Choroid plexus epithelial cell (primary cell): Measurements from ENCODE around the gene CARD10.

Source experiments
- DNase-seq: peaks from one replicate; pipeline ENCODE4 v3.0.0-alpha.2; 2010; ENCODE audit warnings: low read depth
- H3K4me3 ChIP-seq: 2 replicates; pipeline ENCODE4 v1.5.1; 2011; ENCODE audit warnings: low read depth, mild to moderate bottlenecking, control low read depth, low read length, moderate library complexity
- TF ChIP-seq, protein P1 (sequence below): conservative IDR thresholded peaks from 2 replicates; pipeline ENCODE4 v1.5.1; 2011; ENCODE audit warnings: low read depth, mild to moderate bottlenecking, control low read depth, inconsistent platforms, low read length, moderate library complexity

CARD10 gene

GRCh38 chr22:37505989-37506388 is 13.2 kb downstream of the CARD10 start:
- H3K4me3 ChIP-seq, result no peak overlapping the region
- TF ChIP-seq, protein P1, sequence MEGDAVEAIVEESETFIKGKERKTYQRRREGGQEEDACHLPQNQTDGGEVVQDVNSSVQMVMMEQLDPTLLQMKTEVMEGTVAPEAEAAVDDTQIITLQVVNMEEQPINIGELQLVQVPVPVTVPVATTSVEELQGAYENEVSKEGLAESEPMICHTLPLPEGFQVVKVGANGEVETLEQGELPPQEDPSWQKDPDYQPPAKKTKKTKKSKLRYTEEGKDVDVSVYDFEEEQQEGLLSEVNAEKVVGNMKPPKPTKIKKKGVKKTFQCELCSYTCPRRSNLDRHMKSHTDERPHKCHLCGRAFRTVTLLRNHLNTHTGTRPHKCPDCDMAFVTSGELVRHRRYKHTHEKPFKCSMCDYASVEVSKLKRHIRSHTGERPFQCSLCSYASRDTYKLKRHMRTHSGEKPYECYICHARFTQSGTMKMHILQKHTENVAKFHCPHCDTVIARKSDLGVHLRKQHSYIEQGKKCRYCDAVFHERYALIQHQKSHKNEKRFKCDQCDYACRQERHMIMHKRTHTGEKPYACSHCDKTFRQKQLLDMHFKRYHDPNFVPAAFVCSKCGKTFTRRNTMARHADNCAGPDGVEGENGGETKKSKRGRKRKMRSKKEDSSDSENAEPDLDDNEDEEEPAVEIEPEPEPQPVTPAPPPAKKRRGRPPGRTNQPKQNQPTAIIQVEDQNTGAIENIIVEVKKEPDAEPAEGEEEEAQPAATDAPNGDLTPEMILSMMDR, result no peak
- no peak for DNase-seq

DNA sequence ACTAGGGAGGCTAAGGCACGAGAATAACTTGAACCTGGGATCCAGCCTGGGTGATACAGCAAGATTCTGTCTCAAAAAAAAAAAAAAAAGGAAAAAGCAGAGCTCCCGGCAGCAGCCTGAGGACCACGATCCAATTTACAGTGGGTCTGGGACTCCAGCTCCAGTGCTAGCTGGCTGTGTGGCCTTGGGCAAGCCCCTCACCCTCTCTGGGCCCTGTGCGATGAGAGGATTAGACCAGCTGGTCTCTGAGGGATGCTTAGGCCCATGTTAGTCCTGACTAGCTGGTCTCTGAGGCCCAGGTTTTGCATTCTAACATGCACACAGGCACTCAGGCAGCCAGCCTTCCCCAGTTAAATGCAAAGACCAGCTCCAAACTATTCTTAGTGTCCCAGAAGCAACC is 13.7 kb downstream of the CARD10 start:
- TF ChIP-seq, protein P1, result no peak
- no peak for DNase-seq

DNA sequence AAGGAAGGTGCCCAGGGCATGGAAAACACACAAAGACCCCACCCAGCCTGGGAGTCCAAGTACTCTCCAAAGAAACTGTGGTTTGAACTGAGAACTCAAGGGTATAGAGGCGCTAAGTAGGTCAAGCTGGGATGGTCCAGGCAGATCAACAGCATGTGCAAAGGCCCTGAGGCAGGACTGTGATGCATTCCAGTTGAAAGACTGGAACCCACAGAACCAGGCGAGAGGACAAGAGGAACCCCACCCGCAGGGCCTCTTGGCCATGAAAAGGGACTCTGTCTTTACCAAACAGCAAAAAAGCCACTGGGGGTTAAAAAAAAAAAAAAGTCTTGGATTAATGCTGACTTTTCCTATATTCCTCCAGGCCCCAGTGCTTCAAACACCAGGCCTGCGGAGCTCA is 14.3 kb downstream of the CARD10 start:
- TF ChIP-seq, protein P1, result no peak
- no peak overlapping the region for H3K4me3 ChIP-seq
- no peak for DNase-seq

More for the DNA sequence above, 13.7 kb downstream of the CARD10 start:
- no peak overlapping the region for H3K4me3 ChIP-seq

GRCh38 chr22:37503850-37504249 is 15.4 kb downstream of the CARD10 start:
- TF ChIP-seq, protein P1, result no peak
- no peak overlapping the region for H3K4me3 ChIP-seq
- no peak for DNase-seq

- TF ChIP-seq, protein P1, result no peak
- no peak for DNase-seq
- no peak overlapping the region for H3K4me3 ChIP-seq
These were observed 16.0 kb downstream of the CARD10 start for GRCh38 chr22:37503183-37503683.

GRCh38 chr22:37502342-37503182 is 16.7 kb downstream of the CARD10 start:
- TF ChIP-seq, protein P1, result no peak
- no peak for DNase-seq
- no peak overlapping the region for H3K4me3 ChIP-seq
